ENCODE data around the gene ERI3.

GRCh38 chr1:44302541-44302940 lies 52.5 kb downstream of the ERI3 start:
- no peak for TF ChIP-seq RAD21 (IDR thresholded peaks at IDR 0.05; ENCODE audit: low read depth)
- no peak for TF ChIP-seq USF1 (IDR thresholded peaks at IDR 0.05)
- no peak for TF ChIP-seq TEAD4 (IDR thresholded peaks at IDR 0.05)
- no peak for TF ChIP-seq EP300 (IDR thresholded peaks at IDR 0.05; ENCODE audit: borderline replicate concordance)
- no peak for TF ChIP-seq REST (IDR thresholded peaks at IDR 0.05; ENCODE audit: low read depth)
- TF ChIP-seq TAF1 (IDR thresholded peaks at IDR 0.05; ENCODE audit: low read depth), result no peak
- no peak for TF ChIP-seq ZBTB7A (IDR thresholded peaks at IDR 0.05; ENCODE audit: low read depth)
- TF ChIP-seq EGR1 (IDR thresholded peaks at IDR 0.05), result no peak
- TF ChIP-seq CREB1 (IDR thresholded peaks at IDR 0.05; ENCODE audit: low read depth), result no peak
- TF ChIP-seq FOXM1 (IDR thresholded peaks at IDR 0.05; ENCODE audit: borderline replicate concordance, low read depth), result no peak
- no peak for TF ChIP-seq MAX (IDR thresholded peaks at IDR 0.05)
- TF ChIP-seq YY1 (IDR thresholded peaks at IDR 0.05; ENCODE audit: low read depth), result no peak
- no peak for TF ChIP-seq TCF12 (IDR thresholded peaks at IDR 0.05; ENCODE audit: low read depth)
- TF ChIP-seq NFIC (IDR thresholded peaks at IDR 0.05), result no peak

Data from Ishikawa (cell line).